ENCODE data around the gene DNAJC27. TPM values are rescaled to one million over a fixed set of nuclear protein-coding genes. Genes with fewer than 3 reads are reported as not detected.
A peak's percentile ranks its signal among the peaks of the same experiment; 100 is the strongest.

DNAJC27 gene
- total RNA-seq, 1 experiment from 2014 or later = 3.7 TPM

DNA sequence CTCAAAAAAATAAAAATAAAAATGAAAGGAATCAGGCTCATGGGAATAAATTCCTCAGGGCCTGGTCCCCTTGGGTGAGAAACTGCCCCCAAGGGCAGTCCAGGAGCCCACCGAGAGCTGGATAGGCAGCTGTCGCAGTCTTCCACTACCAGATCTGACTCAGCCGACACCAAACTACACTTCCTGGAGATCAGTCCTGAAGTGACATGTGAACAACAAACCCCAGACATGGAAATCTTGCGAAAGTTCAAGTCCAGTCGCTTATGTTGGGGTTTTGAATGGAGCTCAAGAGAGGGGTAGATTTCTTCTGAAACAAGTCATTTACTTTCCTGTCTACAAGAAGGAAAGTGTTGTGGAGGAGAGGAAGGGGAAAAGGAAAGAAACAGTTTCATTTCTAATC, 64.6 kb downstream of the DNAJC27 start:
- no peak for DNase-seq (ENCODE audit: low spot score)

DNA sequence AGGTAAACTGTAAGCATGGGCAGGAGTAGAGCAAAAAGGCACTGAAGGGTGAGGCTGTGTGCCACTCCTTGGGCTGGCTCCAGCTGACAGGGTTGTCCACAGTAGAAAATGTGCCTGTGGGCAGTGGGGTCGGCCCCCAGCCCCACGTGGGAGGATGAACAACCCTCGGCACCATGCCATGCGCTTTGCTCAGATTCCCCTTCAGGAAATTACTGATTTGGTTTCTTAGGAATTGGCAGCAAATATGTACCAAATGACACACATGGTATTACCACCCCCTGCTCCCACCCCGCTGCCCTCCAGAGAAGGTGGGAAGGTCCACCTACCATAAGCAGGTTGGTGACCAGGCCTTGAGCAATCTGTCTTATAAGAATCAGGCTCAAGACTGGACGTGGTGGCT, 65.3 kb downstream of the DNAJC27 start:
- DNase-seq (ENCODE audit: low spot score) = no peak

DNA sequence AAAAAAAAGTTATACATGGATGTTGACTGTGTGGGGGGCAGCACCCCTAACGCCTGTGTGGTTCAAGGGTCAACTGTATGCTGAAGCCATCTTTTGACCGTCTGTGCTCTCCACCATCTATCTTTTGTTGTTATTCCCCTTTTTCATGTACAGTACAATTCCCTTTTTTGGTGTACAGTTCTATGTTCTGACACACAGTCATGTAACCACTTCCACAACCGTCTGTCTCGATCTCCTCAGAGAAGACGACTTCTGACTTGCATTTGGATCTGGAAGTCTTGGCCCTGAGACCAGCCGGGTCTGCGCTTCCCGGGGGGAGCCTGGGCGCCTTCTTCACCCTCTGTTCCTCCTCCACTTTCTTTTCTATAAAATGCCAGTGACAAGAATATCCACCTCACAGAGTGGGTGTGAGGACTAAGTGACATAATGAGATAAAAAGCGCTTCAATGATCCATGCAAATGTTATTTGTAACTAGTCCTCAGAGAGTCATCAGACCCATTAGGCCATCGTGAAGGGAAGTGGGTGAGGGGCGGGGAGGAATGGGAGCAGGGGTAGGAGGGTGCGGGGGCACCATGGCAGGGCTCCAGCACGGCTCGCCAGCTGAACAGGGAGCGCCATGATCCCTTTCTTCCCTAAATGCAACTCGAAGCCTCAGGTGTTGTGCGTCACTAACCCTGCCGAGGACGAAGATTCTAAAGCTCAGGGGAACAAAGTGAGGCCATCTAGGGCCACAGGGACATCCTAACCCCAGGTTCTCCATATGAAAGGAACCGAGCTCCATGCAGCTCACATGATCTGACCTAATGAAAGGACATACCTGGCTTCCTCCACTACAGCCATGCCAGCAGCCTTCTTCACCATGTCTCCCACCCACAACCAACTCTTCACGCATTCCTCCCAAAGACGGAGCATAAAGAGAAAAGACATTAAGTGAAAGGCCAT, 68.3 kb downstream of the DNAJC27 start:
- DNase-seq (ENCODE audit: low spot score) = no peak

DNA sequence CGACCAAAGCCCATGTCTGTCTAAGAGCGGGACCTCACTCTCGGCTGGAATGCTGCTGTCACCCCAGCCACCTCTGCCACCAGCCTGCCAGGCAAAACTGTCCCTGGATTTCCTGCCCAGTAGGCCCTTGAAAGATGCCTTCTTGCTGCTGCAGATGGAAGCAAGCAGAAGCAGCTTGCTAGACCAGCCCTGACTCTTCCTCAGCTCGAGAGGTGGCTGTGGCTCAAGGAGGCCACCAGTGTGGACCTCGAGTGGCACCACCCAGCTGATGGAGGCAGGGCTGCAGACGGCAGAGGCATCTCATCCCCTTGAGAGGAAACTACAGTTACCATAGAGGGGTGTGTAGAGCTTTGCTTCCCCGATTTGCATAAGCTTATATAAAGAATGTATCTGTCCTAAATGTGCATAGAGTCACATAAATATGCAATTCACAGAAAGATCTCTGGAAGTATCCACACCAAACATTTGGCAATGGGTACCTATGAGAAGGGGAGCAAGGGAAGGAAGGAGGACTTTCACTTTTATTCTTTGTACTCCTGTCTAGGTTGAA, 72.3 kb downstream of the DNAJC27 start:
- DNase-seq (ENCODE audit: low spot score) = no peak

DNA sequence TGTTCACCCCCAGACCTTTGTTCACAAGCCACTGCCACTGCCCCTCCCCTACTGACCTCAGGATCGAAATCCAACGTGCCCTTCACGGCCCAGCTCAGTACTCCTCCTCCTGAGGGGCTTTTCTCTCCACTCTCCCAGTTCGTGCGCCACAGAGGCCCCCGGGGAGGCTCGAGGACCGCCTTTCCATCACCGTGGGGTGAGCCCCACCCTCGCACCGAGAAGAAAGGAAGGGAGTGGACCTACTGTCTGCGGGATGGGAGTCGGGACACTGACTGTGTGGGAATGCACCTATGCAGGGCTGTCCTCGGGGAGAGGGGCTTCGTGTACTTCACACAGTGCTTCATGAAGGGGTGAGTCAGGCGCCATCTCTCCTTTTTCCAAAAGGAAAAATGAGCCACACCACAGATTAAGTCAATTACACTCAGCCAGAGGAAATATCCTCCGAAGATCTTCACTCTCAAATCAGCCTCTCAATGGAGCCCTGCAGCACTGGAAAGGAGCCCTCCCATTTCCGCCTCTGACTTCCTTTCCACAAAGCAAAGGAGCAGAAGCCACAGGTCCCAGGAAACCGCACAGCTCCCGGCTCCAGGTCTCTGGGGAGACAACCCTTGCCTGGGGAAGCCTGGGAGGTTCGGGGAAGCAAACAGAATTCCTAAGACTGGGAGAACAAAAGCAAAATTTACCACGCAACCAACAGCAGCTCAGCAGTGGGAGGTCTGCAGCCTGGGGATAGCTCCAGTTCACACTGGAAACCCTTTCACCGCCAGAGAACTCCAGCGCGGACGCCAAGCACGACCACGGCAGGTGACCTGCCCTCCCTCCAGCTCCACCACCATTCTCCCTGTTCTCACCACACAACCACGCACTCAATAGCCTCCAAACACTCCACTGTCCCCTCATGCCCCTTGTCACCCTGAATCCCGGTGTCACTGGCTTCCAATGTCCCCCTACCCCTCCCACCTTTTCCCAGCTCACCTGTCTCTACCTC, 73.3 kb downstream of the DNAJC27 start:
- no peak for DNase-seq (ENCODE audit: low spot score)

DNA sequence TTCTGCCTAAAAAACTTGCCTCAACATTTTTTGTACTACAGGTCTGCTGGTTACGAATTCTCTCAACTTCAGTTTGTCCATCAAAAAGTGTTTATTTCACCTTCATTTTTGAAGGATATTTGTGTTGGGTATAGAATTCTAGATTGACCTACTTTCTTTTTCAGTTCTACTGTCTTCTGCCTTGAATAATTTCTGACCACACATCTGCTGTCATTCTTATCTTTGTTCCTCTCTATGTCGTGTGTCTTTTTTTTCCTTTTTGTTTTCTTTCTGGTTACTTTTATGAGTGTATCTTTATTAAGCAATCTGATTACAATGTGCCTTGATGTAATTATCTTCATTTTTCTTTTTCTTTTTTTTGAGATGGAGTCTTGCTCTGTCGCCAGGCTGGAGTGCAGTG, 77.0 kb downstream of the DNAJC27 start:
- no peak for DNase-seq (ENCODE audit: low spot score)

DNA sequence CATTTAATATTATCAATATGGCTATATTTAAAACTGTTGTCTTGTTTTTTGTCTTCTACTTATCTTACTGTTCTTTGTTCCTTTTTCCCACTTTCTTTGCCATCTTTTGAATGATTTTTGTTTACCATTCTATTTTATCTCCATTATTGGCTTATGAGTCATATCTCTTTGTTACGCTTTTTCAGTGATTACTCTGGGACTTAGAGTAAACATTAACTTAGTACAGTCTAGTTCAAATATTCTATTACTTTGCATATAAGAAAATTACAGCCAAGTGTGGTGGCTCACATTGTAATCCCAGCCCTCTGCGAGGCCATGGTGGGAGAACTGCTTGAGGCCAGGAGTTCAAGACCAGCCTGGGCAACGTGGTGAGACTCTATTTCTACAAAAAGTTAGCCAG, 77.8 kb downstream of the DNAJC27 start:
- peak; percentile 20 for DNase-seq (ENCODE audit: low spot score)

Other genes starting within 250 kb of the DNAJC27 start
- gene PTRHD1, start 178.6 kb downstream of the DNAJC27 start, total RNA-seq (2014; rRNA removed; shearing (Covaris generic)) = 24.9 and 31.3 TPM in 2 replicates
- gene CENPO, start 178.5 kb downstream of the DNAJC27 start, total RNA-seq (2014; rRNA removed; shearing (Covaris generic)) = 19.7 and 34.1 TPM in 2 replicates
- gene ADCY3, start 51.7 kb downstream of the DNAJC27 start, total RNA-seq (2014; rRNA removed; shearing (Covaris generic)) = 11.3 and 26.8 TPM in 2 replicates
- gene EFR3B, start 70.1 kb upstream of the DNAJC27 start, total RNA-seq (2014; rRNA removed; shearing (Covaris generic)) = 0.19 and 0.21 TPM in 2 replicates
- not detected in 2 replicates for gene POMC, start 196.6 kb upstream of the DNAJC27 start, total RNA-seq (2014; rRNA removed; shearing (Covaris generic))

All from H4 (cell line).